ENCODE results near the gene MAPK12. TPM values are rescaled to one million over a fixed set of nuclear protein-coding genes. Genes with fewer than 3 reads are reported as not detected.
A peak's percentile ranks its signal among the peaks of the same experiment; 100 is the strongest.

The MAPK12 gene
- total RNA-seq, 1 donor from 2014 or later, result 27.3 TPM

- TF ChIP-seq, protein P1, sequence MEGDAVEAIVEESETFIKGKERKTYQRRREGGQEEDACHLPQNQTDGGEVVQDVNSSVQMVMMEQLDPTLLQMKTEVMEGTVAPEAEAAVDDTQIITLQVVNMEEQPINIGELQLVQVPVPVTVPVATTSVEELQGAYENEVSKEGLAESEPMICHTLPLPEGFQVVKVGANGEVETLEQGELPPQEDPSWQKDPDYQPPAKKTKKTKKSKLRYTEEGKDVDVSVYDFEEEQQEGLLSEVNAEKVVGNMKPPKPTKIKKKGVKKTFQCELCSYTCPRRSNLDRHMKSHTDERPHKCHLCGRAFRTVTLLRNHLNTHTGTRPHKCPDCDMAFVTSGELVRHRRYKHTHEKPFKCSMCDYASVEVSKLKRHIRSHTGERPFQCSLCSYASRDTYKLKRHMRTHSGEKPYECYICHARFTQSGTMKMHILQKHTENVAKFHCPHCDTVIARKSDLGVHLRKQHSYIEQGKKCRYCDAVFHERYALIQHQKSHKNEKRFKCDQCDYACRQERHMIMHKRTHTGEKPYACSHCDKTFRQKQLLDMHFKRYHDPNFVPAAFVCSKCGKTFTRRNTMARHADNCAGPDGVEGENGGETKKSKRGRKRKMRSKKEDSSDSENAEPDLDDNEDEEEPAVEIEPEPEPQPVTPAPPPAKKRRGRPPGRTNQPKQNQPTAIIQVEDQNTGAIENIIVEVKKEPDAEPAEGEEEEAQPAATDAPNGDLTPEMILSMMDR (IDR thresholded peaks at IDR 0.05), result no peak
- peaks cover 66% of the 10 kb centered on the region for H3K4me1 Mint-ChIP-seq (ENCODE audit: unreplicated experiment)
- peak overlapping the region; percentile 96 for H3K27ac Mint-ChIP-seq (ENCODE audit: unreplicated experiment)
Observed at GRCh38 chr22:50305923-50306566, 44.6 kb upstream of the MAPK12 start.

DNA sequence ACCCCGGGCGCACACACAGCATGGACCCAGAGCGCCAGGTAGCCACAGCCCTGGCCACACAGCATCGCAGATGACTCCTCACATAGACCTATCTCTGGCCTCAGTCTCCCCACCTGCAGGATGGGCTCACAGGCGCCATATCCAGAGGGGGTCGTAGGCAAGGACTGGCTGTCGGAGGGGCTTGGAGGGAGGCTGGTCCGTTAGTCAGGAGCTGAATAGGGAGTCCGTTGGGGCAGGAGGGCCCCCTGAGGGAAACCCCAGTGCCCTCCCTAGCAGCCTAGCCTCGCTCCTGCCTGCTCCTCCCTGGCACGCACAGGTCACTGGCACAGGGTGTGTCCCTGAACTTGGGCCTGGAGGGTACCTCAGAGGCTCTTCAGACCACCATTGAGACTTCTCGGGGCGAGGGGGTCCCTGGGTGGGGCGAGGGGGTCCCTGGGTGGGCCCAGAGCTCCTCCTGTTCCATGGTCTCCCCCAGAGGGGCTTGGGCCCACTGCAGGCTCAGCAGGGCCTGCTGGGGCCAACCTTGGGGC lies 44.0 kb upstream of the MAPK12 start:
- Mint-ChIP-seq H3K9me3 (ENCODE audit: unreplicated experiment) (no peaks in the 10 kb centered on the region), H3K4me3 (ENCODE audit: unreplicated experiment) (peak overlapping the region; percentile 93), H3K27ac (ENCODE audit: unreplicated experiment) (peak overlapping the region; percentile 96), H3K4me1 (ENCODE audit: unreplicated experiment) (peaks cover 68% of the 10 kb centered on the region), H3K36me3 (ENCODE audit: unreplicated experiment) (peaks cover 4% of the 10 kb centered on the region), H3K27me3 (ENCODE audit: unreplicated experiment) (no peaks in the 10 kb centered on the region)
- DNase-seq (ENCODE audit: extremely low spot score, unreplicated experiment), result no peak
- TF ChIP-seq, protein P1 (IDR thresholded peaks at IDR 0.05), result no peak

More at GRCh38 chr22:50305923-50306566, 44.6 kb upstream of the MAPK12 start:
- peak overlapping the region; percentile 93 for H3K4me3 Mint-ChIP-seq (ENCODE audit: unreplicated experiment)
- H3K36me3 Mint-ChIP-seq (ENCODE audit: unreplicated experiment), result peaks cover 2% of the 10 kb centered on the region
- peak; percentile 95 for DNase-seq (ENCODE audit: extremely low spot score, unreplicated experiment)
- no peaks in the 10 kb centered on the region for H3K9me3 Mint-ChIP-seq (ENCODE audit: unreplicated experiment)
- H3K27me3 Mint-ChIP-seq (ENCODE audit: unreplicated experiment), result no peaks in the 10 kb centered on the region

DNA sequence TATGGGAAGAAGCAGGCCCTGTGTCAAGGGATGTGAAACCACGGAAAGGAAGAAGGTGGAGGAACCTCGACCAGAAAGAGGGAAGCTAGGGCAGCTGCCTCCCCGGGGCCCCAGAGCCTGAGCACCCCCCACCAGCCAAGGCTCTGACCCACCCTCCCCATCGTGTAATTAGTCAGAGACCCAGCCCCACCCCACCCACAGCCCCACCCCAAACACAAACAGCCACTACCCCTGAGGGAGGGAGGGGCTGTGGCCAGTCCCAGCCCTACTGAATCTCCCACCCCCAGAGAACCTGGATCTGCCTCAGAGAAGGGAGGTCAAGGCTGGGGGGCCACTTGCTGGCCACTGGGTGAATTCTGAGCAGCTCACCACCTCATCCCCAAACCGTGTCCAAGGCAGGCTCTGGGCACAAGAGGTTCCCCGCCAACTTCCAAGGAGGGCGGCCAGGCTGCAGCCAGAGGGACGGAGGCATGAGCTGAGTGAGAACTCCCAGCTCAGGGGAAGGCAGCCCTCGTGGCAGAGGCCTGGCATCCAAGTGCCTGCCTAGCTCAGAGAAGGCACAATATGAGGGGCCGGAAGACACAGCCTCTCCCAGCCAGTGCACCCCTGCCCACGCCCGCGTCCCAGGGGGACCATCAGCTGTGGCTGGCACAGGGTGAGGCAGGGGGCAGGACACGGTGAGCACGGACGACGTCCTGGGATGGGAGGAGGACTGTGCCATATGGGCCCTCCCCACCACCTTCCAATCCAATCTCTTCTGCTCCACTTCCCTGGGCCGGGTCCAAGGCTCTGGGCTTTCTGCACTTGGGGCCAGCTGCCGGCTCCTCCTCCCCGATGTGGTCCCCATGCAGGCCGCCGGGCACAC lies 43.3 kb upstream of the MAPK12 start:
- peaks cover 68% of the 10 kb centered on the region for H3K4me1 Mint-ChIP-seq (ENCODE audit: unreplicated experiment)
- DNase-seq (ENCODE audit: extremely low spot score, unreplicated experiment), result no peak

GRCh38 chr22:50303848-50304527 lies 42.5 kb upstream of the MAPK12 start:
- Mint-ChIP-seq H3K27me3 (ENCODE audit: unreplicated experiment) (no peaks in the 10 kb centered on the region), H3K4me3 (ENCODE audit: unreplicated experiment) (peak overlapping the region; percentile 65)

More for the DNA sequence above, 43.3 kb upstream of the MAPK12 start:
- Mint-ChIP-seq H3K4me3 (ENCODE audit: unreplicated experiment) (peak overlapping the region; percentile 93), H3K9me3 (ENCODE audit: unreplicated experiment) (no peaks in the 10 kb centered on the region), H3K27ac (ENCODE audit: unreplicated experiment) (peak overlapping the region; percentile 96), H3K27me3 (ENCODE audit: unreplicated experiment) (no peaks in the 10 kb centered on the region), H3K36me3 (ENCODE audit: unreplicated experiment) (peaks cover 4% of the 10 kb centered on the region)
- TF ChIP-seq, protein P1 (IDR thresholded peaks at IDR 0.05), result no peak

More at GRCh38 chr22:50303848-50304527, 42.5 kb upstream of the MAPK12 start:
- Mint-ChIP-seq H3K36me3 (ENCODE audit: unreplicated experiment) (peaks cover 4% of the 10 kb centered on the region), H3K9me3 (ENCODE audit: unreplicated experiment) (no peaks in the 10 kb centered on the region), H3K4me1 (ENCODE audit: unreplicated experiment) (peaks cover 62% of the 10 kb centered on the region), H3K27ac (ENCODE audit: unreplicated experiment) (peak overlapping the region; percentile 96)
- no peak for DNase-seq (ENCODE audit: extremely low spot score, unreplicated experiment)
- TF ChIP-seq, protein P1 (IDR thresholded peaks at IDR 0.05), result peak; percentile 13
